HEK293T (cell line): Measurements from ENCODE around the gene LPAR3.

Source experiments
- ARNT ChIP-seq: fragments of 450-650 bp; IDR thresholded peaks from 2 replicates; pipeline ENCODE4 v1.6.1; 2017; ENCODE audit warnings: mild to moderate bottlenecking
- BHLHE40 ChIP-seq: fragments of 450-650 bp; IDR thresholded peaks from 2 replicates; pipeline ENCODE4 v1.6.1; 2016; ENCODE audit warnings: mild to moderate bottlenecking, moderate library complexity, borderline replicate concordance
- ELF4 ChIP-seq: fragments of 450-650 bp; IDR thresholded peaks from 2 replicates; pipeline ENCODE4 v1.6.1; 2017; ENCODE audit warnings: antibody characterized with exemption
- FOXA1 ChIP-seq: fragments of 450-650 bp; IDR thresholded peaks from 2 replicates; pipeline ENCODE4 v1.6.1; 2016; ENCODE audit warnings: mild to moderate bottlenecking
- FOXK2 ChIP-seq: fragments of 450-650 bp; IDR thresholded peaks from 2 replicates; pipeline ENCODE4 v1.6.1; 2016; ENCODE audit warnings: mild to moderate bottlenecking
- FOXM1 ChIP-seq: fragments of 450-650 bp; IDR thresholded peaks from 2 replicates; pipeline ENCODE4 v1.6.1; 2017; ENCODE audit warnings: mild to moderate bottlenecking, borderline replicate concordance
- HDGF ChIP-seq: fragments of 450-650 bp; IDR thresholded peaks from 2 replicates; pipeline ENCODE4 v1.6.1; 2017; ENCODE audit warnings: antibody characterized with exemption, borderline replicate concordance
- L3MBTL2 ChIP-seq: fragments of 450-650 bp; conservative IDR thresholded peaks from 2 replicates; pipeline ENCODE4 v1.6.1; 2016; ENCODE audit warnings: mild to moderate bottlenecking
- NFRKB ChIP-seq: fragments of 450-650 bp; IDR thresholded peaks from 2 replicates; pipeline ENCODE4 v1.6.1; 2016; ENCODE audit warnings: mild to moderate bottlenecking, moderate library complexity
- SP1 ChIP-seq: fragments of 450-650 bp; IDR thresholded peaks from 2 replicates; pipeline ENCODE4 v1.6.1; 2017
- TARDBP ChIP-seq: fragments of 450-650 bp; IDR thresholded peaks from 2 replicates; pipeline ENCODE4 v1.6.1; 2016
- ZNF384 ChIP-seq: fragments of 450-650 bp; IDR thresholded peaks from 2 replicates; pipeline ENCODE4 v1.6.1; 2016
- TF ChIP-seq, protein P1 (sequence below): fragments of 450-650 bp; IDR thresholded peaks from 2 replicates; pipeline ENCODE4 v1.6.1; 2016

DNA sequence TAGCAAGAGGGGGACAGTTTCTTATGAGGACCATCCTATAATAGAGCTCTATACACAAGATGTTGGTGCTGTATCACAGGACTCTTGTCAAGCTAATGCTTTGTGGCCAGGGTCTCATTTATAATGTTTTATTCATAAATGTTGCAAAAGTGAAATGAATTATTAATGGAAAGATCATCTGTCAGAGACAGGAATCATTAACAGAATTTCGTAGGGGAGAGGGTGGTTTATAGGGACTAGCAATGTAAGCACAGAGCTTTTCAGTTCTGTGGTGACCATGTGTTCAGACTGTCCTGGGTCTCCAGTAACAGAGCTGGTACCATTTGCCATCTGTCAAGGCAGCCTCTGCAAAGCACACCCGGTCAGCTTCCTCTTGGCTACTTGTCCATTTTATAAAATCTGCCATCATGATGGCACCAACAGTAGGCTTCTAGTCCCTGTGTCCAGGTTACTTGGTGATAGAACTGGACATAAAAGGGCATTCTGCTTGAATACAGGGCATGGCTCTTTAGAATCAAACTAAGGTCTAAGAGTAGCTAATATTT, 36.2 kb downstream of the LPAR3 start:
- TF ChIP-seq FOXM1 (no peak), ELF4 (no peak), SP1 (no peak), TARDBP (no peak), FOXA1 (no peak), L3MBTL2 (no peak), NFRKB (no peak), FOXK2 (no peak), HDGF (no peak), BHLHE40 (no peak), ZNF384 (no peak), ARNT (no peak)
- TF ChIP-seq, protein P1, sequence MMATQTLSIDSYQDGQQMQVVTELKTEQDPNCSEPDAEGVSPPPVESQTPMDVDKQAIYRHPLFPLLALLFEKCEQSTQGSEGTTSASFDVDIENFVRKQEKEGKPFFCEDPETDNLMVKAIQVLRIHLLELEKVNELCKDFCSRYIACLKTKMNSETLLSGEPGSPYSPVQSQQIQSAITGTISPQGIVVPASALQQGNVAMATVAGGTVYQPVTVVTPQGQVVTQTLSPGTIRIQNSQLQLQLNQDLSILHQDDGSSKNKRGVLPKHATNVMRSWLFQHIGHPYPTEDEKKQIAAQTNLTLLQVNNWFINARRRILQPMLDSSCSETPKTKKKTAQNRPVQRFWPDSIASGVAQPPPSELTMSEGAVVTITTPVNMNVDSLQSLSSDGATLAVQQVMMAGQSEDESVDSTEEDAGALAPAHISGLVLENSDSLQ: no peak
